Neural progenitor cell (in vitro differentiated cells): Measurements from ENCODE around the gene SLC4A2. TPM values are rescaled to one million over a fixed set of nuclear protein-coding genes. Genes with fewer than 3 reads are reported as not detected.

Experiments
- DNase-seq: peaks from one replicate; pipeline ENCODE4 v3.0.0-alpha.2; 2016; ENCODE audit warnings: low spot score
- H2AFZ ChIP-seq: fragments of 200-600 bp; sonication (generic); replicated peaks from 2 replicates; pipeline ENCODE4 v1.6.1; 2016; ENCODE audit warnings: antibody characterized with exemption
- H3F3A ChIP-seq: fragments of 200-600 bp; sonication (generic); 2 replicates; pipeline ENCODE4 v1.6.1; 2016; ENCODE audit warnings: antibody characterized with exemption, low read depth
- H3K27ac ChIP-seq: fragments of 200-600 bp; sonication (generic); 2 replicates; pipeline ENCODE4 v1.5.1; 2016; ENCODE audit warnings: mild to moderate bottlenecking
- H3K27me3 ChIP-seq: fragments of 200-600 bp; sonication (generic); 2 replicates; pipeline ENCODE4 v1.6.1; 2016; ENCODE audit warnings: mild to moderate bottlenecking, moderate library complexity
- H3K36me3 ChIP-seq: fragments of 200-600 bp; sonication (generic); 2 replicates; pipeline ENCODE4 v1.5.1; 2016
- H3K4me1 ChIP-seq: fragments of 200-600 bp; sonication (generic); 2 replicates; pipeline ENCODE4 v1.6.1; 2016; ENCODE audit warnings: mixed run types
- H3K4me2 ChIP-seq: fragments of 200-600 bp; sonication (generic); 2 replicates; pipeline ENCODE4 v1.6.1; 2016
- H3K4me3 ChIP-seq: fragments of 200-600 bp; sonication (generic); 2 replicates; pipeline ENCODE4 v1.5.1; 2016
- H3K79me2 ChIP-seq: fragments of 200-600 bp; sonication (generic); 2 replicates; pipeline ENCODE4 v1.6.1; 2016; ENCODE audit warnings: low read depth
- H3K9ac ChIP-seq: fragments of 200-600 bp; sonication (generic); 2 replicates; pipeline ENCODE4 v1.6.1; 2016
- H3K9me3 ChIP-seq: fragments of 200-600 bp; sonication (generic); 2 replicates; pipeline ENCODE4 v1.5.1; 2016; ENCODE audit warnings: low read depth
- H4K20me1 ChIP-seq: fragments of 200-600 bp; sonication (generic); 2 replicates; pipeline ENCODE4 v1.6.1; 2016; ENCODE audit warnings: low read depth
- H3K27ac Mint-ChIP-seq: 3 replicates; pipeline ENCODE4 v1.8.0; 2021; ENCODE audit warnings: mixed read lengths
- H3K27me3 Mint-ChIP-seq: 2 replicates; pipeline ENCODE4 v1.8.0; 2022; ENCODE audit warnings: low read depth, mild to moderate bottlenecking, inconsistent platforms, moderate library complexity, mixed read lengths; ENCODE audit not compliant: insufficient read depth
- H3K36me3 Mint-ChIP-seq: 3 replicates; pipeline ENCODE4 v1.8.0; 2021; ENCODE audit warnings: mixed read lengths
- H3K4me1 Mint-ChIP-seq: 3 replicates; pipeline ENCODE4 v1.8.0; 2021; ENCODE audit warnings: mixed read lengths
- H3K4me3 Mint-ChIP-seq: 3 replicates; pipeline ENCODE4 v1.8.0; 2021; ENCODE audit warnings: mild to moderate bottlenecking, moderate library complexity, mixed read lengths
- H3K9me3 Mint-ChIP-seq: 3 replicates; pipeline ENCODE4 v1.8.0; 2020; ENCODE audit warnings: mixed read lengths
- EZH2 ChIP-seq: fragments of 200-600 bp; sonication (generic); IDR thresholded peaks from 2 replicates; pipeline ENCODE4 v1.6.1; 2017; ENCODE audit warnings: antibody characterized with exemption, mild to moderate bottlenecking, moderate library complexity
- EZH2phosphoT487 ChIP-seq: fragments of 200-600 bp; sonication (generic); IDR thresholded peaks from 2 replicates; pipeline ENCODE4 v1.6.1; 2017; ENCODE audit warnings: antibody characterized with exemption
- total RNA-seq: library from RNA; depleted of rRNA; stranded (reverse); fragments of >200 nt; gene quantifications from 2 replicates; pipeline ENCODE4 v1.2.3, GENCODE V29; 2015; ENCODE audit warnings: low replicate concordance
- TF ChIP-seq, protein P1 (sequence below): fragments of 200-600 bp; sonication (generic); IDR thresholded peaks from 2 replicates; pipeline ENCODE4 v1.5.1; 2017; ENCODE audit warnings: antibody characterized with exemption, mild to moderate bottlenecking

The SLC4A2 gene
- total RNA-seq, 1 donor from 2014 or later, result 26.1 TPM

GRCh38 chr7:151069841-151070573 is 10.6 kb downstream of the SLC4A2 start:
- Mint-ChIP-seq H3K9me3 (no peaks in the 10 kb centered on the region), H3K27ac (no peak overlapping the region), H3K4me1 (peaks cover 2% of the 10 kb centered on the region), H3K36me3 (peaks cover 11% of the 10 kb centered on the region), H3K4me3 (no peak overlapping the region), H3K27me3 (peaks cover 3% of the 10 kb centered on the region)
- peaks cover 5% of the 10 kb centered on the region for H4K20me1 ChIP-seq
- no peaks in the 10 kb centered on the region for H3K27me3 ChIP-seq
- no peaks in the 10 kb centered on the region for H3K36me3 ChIP-seq
- H3K9ac ChIP-seq, result no peak overlapping the region
- H2AFZ ChIP-seq, result no peak overlapping the region
- TF ChIP-seq, protein P1, sequence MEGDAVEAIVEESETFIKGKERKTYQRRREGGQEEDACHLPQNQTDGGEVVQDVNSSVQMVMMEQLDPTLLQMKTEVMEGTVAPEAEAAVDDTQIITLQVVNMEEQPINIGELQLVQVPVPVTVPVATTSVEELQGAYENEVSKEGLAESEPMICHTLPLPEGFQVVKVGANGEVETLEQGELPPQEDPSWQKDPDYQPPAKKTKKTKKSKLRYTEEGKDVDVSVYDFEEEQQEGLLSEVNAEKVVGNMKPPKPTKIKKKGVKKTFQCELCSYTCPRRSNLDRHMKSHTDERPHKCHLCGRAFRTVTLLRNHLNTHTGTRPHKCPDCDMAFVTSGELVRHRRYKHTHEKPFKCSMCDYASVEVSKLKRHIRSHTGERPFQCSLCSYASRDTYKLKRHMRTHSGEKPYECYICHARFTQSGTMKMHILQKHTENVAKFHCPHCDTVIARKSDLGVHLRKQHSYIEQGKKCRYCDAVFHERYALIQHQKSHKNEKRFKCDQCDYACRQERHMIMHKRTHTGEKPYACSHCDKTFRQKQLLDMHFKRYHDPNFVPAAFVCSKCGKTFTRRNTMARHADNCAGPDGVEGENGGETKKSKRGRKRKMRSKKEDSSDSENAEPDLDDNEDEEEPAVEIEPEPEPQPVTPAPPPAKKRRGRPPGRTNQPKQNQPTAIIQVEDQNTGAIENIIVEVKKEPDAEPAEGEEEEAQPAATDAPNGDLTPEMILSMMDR, result no peak
- TF ChIP-seq EZH2, result no peak
- no peak for TF ChIP-seq EZH2phosphoT487
- no peaks in the 10 kb centered on the region for H3F3A ChIP-seq
- no peaks in the 10 kb centered on the region for H3K4me1 ChIP-seq
- DNase-seq, result no peak
- H3K9me3 ChIP-seq, result no peaks in the 10 kb centered on the region
- no peaks in the 10 kb centered on the region for H3K79me2 ChIP-seq
- no peak overlapping the region for H3K4me2 ChIP-seq
- H3K27ac ChIP-seq, result no peak overlapping the region
- H3K4me3 ChIP-seq, result no peak overlapping the region

DNA sequence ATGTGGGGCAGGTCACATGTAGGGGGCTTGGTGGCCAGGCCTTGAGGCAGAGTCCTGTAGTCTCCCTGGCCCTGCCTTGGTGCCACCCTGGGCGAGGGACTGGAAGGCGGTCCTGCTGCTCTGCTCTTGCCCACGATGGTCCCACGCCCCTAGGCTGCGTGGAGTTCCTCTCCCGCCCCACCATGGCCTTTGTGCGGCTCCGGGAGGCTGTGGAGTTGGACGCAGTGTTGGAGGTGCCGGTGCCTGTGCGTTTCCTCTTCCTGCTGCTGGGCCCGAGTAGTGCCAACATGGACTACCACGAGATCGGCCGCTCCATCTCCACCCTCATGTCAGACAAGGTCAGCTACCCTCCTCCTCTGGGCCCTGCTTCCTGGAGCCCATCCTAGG is 11.2 kb downstream of the SLC4A2 start:
- no peaks in the 10 kb centered on the region for H3K27me3 ChIP-seq
- TF ChIP-seq EZH2, result no peak
- TF ChIP-seq, protein P1, result no peak
- no peak for TF ChIP-seq EZH2phosphoT487
- H3K4me2 ChIP-seq, result no peak overlapping the region
- peaks cover 2% of the 10 kb centered on the region for H3K4me1 Mint-ChIP-seq
- peaks cover 5% of the 10 kb centered on the region for H3K27me3 Mint-ChIP-seq
- no peak overlapping the region for H3K4me3 Mint-ChIP-seq
- H3K36me3 Mint-ChIP-seq, result peaks cover 13% of the 10 kb centered on the region
- no peaks in the 10 kb centered on the region for H3K9me3 ChIP-seq
- H2AFZ ChIP-seq, result no peak overlapping the region
- H3K79me2 ChIP-seq, result no peaks in the 10 kb centered on the region
- no peak overlapping the region for H3K9ac ChIP-seq
- H3K36me3 ChIP-seq, result no peaks in the 10 kb centered on the region
- no peaks in the 10 kb centered on the region for H3F3A ChIP-seq
- no peak overlapping the region for H3K4me3 ChIP-seq
- no peak for DNase-seq
- H3K27ac ChIP-seq, result no peak overlapping the region
- H3K27ac Mint-ChIP-seq, result no peak overlapping the region
- no peaks in the 10 kb centered on the region for H3K9me3 Mint-ChIP-seq
- no peaks in the 10 kb centered on the region for H3K4me1 ChIP-seq
- H4K20me1 ChIP-seq, result no peaks in the 10 kb centered on the region

GRCh38 chr7:151071032-151071866 is 11.9 kb downstream of the SLC4A2 start:
- no peaks in the 10 kb centered on the region for H3K9me3 ChIP-seq
- no peak overlapping the region for H3K4me3 Mint-ChIP-seq
- H3K4me2 ChIP-seq, result no peak overlapping the region
- H3K36me3 Mint-ChIP-seq, result peaks cover 14% of the 10 kb centered on the region
- no peaks in the 10 kb centered on the region for H3K4me1 ChIP-seq
- no peak overlapping the region for H2AFZ ChIP-seq
- H3K79me2 ChIP-seq, result no peaks in the 10 kb centered on the region
- no peaks in the 10 kb centered on the region for H3K9me3 Mint-ChIP-seq
- no peak overlapping the region for H3K27ac Mint-ChIP-seq
- H3K36me3 ChIP-seq, result no peaks in the 10 kb centered on the region
- no peaks in the 10 kb centered on the region for H3F3A ChIP-seq
- TF ChIP-seq, protein P1, result no peak
- TF ChIP-seq EZH2phosphoT487, result no peak
- TF ChIP-seq EZH2, result no peak
- H3K4me1 Mint-ChIP-seq, result peaks cover 2% of the 10 kb centered on the region
- DNase-seq, result no peak
- no peak overlapping the region for H3K9ac ChIP-seq
- H4K20me1 ChIP-seq, result no peaks in the 10 kb centered on the region
- no peak overlapping the region for H3K27ac ChIP-seq
- peaks cover 8% of the 10 kb centered on the region for H3K27me3 Mint-ChIP-seq
- no peak overlapping the region for H3K4me3 ChIP-seq
- no peaks in the 10 kb centered on the region for H3K27me3 ChIP-seq
